Activated T-cell treated with anti-CD3 and anti-CD28 coated beads, Interleukin-2, amount 50 U/mL, for 48 hours (primary cell): ENCODE results near the gene MMD2.

ENCODE experiments used
- DNase-seq, 2 experiments: peaks; one replicate each; pipeline ENCODE4 v3.0.0-alpha.2; 2020

MMD2 gene

DNA sequence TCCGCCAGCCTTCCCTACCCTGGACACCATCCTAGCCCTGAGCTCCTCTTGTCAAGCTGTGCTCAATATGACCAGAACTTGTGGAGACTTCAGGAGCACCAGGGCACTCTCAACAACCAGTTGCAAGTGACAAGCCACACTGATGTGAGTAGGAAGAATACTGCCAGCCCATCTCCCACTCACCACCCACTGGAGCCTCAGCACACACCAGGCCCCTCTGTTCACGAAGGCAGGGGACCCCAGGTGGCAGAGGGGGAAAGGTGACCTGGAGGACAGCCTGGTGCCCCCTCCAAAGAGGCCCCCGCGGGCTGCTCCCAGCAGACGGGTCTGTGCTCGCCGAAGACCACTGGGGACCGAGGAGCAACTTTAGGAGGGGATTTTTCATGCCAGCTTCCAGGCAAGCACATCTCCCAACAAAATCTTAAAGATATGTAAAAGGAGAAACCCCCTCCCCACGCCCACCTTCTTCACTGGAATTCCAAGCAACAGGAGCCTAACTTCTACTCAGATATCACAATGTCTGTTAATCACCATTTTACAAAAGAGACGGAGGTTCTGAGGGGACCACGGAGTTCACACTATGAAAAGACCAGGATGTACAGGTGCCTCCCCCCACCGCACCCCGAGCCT lies 1.0 kb downstream of the MMD2 start:
- no peak for DNase-seq

- no peak for DNase-seq
Measured at GRCh38 chr7:4951903-4952636, 6.9 kb downstream of the MMD2 start.

DNA sequence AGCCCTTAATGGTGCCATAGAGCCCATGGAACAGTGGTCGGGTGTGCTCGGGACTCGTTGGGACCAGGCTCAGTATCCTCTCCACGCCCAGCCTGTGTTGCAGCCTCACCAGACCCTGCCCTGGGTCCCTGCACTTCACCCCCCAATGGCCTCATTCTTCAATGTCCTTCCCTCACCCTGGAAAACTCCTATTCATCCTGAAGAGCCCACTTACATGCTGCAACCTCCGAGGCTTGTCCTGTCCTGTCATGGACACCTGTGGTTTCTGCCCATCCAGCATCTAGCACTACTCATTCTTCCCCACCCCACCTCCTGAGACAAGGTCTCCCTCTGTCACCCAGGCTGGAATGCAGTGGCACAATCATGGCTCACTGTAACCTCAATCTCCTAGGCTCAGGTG lies 7.7 kb downstream of the MMD2 start:
- DNase-seq = no peak

GRCh38 chr7:4948402-4948801 lies 10.6 kb downstream of the MMD2 start:
- no peak for DNase-seq

DNA sequence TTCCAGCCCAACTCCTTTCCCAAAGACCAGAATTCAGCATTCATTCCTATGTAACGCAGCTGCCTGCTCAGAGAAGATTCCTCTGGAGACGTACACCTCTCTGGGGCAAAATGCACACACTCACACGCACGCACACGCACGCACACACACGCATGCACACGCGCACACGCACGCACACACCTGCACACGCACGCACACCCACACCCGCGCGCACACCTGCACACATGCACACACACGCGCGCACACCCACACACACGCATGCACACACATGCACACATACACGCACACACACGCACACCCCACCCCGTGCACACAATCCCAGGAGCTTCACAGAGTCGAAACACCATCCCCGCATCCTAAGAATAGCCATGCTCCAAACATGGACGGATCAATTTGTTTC lies 13.0 kb downstream of the MMD2 start:
- DNase-seq = no peak

DNA sequence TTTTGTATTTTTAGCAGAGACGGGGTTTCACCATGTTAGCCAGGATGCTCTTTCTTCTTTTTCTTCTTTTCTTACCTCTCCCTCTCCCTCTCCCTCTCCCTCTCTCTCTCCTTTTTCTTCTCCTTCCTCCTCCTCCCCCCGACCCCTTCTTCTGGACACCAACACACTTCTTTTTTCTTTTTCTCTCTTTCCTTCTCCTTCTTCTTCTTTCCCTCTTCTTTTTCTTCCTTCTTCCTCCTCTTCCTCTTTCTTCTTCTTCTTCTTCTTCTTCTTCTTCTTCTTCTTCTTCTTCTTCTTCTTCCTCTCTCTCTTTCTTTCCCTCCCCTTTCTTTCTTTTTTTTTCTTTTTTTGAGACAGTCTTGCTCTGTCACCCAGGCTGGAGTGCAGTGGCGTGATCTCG lies 14.0 kb downstream of the MMD2 start:
- DNase-seq = no peak

DNA sequence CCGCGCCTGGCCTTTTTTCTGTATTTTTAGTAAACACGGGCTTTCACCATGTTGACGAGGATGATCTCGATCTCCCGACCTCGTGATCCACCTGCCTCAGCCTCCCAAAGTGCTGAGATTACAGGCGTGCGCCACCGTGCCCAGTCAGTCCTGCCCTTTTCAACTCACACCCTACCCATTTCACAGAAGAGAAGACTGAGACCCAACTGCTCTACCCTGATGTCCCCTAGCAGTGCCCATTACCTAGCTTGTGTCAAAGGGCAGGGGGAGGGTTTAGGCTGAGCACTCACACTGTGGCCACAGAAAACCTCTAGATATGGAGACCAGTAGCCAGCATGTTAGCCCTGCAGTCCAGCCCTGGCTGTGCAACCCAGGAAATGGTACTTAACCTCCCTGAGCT lies 15.7 kb downstream of the MMD2 start:
- no peak for DNase-seq

- DNase-seq = no peak
Measured at GRCh38 chr7:4939971-4940728, 18.8 kb downstream of the MMD2 start.

DNA sequence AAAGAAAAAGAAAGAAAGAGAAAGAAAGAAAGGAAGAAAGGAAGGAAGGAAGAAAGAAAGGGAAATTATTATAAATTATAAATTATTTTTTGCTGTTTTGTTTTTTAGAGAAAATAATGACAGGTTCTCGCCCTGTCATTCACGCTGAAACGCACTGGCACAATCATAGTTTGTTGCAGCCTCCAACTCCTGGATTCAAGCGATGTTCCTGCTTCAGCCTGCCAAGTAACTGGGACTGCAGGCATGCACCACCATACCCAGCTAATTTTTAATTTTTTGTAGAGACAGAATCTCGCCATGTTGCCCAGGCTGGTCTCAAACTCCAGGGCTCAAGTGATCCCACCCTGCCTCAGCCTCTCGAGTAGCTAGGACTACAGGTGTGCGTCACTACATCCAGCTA lies 21.6 kb downstream of the MMD2 start:
- no peak for DNase-seq

DNA sequence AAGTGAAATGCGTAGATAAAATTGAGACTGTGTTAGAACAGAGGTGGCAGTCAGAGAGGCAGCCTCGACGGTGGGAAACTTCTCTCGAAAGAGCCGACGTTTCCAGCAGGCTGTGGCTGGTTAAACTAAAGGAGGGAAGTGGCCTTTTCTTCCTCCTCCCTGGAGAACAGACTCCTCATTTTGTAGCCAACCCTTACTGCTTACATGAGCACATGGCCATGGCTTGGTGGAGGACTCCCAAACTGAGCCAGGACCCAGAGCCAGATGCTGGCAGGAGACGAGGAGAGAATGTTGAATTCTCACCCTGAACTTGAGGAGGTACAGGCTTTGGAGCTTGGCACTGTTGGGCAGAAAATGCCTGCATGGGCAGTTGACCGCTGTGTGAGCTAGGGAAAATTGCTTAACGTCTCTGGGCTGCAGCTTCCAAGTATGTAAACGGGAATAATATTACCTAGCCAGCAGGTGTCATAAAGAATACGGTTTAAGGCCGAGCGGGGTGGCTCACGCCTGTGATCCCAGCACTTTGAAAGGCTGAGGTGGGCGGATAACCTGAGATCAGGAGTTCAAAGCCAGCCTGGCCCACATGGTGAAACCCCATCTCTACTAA lies 24.5 kb downstream of the MMD2 start:
- no peak for DNase-seq

DNA sequence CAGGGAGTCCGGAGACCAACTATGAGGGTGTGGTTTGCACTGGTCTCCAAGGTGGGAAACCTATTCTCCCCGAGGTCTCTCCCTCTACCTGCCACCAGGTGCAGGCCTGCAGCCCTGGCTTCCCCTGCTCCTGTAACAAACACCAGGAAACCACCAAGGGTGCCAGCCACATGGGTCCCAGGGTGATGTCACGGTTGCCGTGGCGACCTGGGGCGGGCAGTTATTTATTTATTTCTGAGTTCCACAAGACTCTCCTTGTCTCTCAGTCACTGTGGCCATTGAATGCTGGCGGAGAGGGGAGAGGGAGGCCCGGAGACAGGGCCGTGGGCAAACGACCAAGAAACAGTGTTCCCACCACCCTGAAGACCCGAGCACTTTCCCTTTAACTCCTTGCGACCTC lies 27.0 kb downstream of the MMD2 start:
- no peak for DNase-seq

DNA sequence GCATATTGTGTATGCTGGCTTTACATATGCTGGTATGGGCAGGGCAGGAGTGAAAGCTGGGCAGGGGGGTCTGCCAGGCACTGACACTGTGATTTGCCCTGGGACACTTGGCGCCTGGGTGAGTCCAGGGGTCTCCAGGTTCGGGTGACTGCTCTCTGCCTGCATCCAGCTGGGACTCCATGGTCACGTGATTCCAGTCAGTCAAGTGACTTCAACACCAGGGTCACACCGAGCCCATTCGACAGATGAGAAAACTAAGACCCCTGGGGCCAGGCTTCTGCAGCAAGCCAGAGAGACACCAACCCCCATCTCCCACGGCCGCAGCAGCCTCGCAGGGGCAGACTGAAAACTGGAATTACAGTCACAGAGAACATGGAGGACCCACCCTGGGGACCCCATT lies 30.0 kb downstream of the MMD2 start:
- no peak for DNase-seq

GRCh38 chr7:4928445-4928844 lies 30.5 kb downstream of the MMD2 start:
- no peak for DNase-seq

DNA sequence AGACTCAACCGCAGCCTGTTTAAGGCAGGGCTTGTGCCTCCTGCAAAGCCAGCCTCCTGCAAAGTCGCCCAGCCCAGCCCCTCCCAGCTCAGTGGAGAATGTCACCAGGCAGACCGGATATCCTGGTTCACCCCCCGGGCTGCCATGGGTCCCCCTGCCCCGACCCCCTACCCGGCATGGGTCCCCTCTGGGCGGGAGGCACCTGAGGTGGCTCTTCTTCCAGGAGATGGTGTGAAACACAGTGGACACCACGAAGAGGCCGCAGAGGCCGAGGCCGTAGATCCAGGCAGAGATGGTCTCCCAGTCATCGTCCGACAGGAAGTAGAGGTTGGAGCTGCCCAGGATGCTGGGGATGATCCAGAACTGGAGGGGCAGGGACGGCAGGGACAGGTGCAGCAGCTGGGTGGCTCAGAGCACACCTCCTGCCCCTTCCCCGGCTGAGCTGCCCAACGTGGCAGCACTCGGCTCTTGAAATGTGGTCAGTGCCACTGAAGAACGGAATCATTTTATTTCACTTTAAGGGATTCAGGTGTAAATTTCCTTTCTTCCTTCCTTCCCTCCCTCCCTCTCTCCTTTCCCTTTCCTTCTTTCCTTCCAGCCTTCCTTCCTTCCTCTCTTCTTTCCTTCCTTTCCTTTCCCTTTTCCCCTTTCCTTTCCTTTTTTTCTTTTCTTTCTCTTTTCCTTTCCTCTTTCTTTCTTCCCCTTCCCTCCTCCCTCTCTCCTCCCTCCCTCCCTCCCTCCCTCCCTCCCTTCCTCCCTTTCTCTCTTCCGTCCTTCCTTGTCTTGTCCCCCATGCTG lies 38.8 kb downstream of the MMD2 start:
- DNase-seq = no peak

- DNase-seq = no peak
Measured at GRCh38 chr7:4916113-4916512, 42.9 kb downstream of the MMD2 start.

DNA sequence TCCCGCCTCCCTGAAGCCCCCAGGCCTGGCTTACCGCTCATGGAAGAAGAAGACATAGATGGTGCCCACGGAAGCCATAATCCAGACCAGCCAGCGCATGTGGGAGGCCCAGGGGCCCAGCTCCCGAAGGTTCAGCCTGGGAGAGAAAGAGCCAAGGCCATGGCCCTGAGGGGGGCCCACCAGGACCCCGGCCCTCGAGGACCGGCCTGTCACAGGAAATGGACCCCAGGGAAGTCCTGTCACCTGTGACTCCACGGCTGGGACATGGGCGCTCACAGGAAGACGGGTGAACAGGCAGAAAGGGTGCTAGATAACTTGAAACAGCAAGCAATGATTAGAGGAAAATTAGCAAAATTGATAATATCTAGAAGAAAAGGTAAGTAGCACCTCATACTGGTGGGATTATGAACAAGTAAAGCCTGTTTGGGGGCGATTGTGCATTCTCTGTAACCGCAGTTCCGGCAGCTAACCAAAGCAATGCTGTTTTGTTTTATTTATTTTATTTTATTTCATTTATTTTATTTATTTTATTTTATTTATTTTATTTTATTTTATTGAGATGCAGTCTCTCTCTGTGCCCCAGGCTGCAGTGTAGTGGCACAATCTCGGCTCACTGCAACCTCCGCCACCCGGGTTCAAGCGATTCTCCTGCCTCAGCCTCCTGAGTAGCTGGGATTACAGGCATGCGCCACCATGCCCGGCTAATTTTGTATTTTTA lies 47.7 kb downstream of the MMD2 start:
- DNase-seq = no peak

DNA sequence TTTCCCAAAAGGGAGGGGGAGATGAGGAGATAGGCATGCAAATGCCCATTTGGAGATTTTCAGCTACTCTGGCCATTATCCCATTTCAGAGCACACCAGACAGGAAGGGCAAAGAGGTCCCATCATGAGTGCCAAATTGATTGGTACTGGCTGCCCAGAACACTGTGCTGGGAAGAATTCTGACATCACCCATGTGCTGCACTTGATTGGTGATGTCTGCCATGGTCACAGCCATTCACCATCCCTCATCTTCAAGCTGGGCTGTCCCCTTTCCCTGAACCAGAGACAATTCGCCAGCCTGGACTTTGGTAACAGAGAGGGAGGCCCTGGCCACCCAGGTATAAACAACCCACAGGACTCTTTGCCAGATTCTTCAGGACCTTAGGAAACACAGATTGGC lies 52.3 kb downstream of the MMD2 start:
- DNase-seq = no peak

- DNase-seq = no peak
Measured at GRCh38 chr7:4905171-4905570, 53.8 kb downstream of the MMD2 start.

DNA sequence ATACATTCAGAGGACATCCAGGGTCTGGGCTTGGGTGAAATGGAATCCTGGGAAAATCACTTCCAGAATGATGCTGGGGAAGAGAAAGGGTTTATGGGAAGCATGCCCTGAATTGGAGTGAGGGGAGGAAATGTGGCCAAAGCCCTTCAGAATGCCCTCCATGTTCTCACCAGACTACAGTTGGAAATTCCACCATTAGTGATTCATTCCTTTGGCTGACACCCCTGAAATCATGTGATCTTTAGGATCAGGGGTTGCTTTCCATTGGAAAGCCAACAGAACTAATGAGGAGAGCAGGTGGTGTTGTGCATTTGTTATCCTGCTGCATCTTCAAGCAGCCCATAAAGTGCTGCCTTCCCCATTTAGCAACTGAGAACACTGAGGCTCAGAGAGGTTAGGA lies 54.6 kb downstream of the MMD2 start:
- no peak for DNase-seq

DNA sequence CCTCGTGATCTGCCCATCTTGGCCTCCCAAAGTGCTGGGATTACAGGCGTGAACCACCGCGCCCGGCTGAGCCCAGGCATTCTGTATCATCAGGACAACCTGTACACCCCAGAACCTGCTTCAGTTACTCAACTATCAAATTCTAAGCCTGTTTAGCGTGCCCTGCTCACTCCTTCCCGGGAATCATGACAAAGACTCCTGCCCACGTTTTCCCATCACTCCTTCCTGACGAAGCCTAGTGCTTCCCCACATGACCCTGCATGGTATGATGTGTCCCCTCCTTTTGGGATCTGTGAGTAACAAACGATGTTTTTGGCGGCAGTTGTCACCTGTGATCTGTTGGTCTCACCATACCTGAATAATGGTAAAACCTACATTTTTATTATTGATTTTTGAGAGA lies 63.2 kb downstream of the MMD2 start:
- no peak for DNase-seq

DNA sequence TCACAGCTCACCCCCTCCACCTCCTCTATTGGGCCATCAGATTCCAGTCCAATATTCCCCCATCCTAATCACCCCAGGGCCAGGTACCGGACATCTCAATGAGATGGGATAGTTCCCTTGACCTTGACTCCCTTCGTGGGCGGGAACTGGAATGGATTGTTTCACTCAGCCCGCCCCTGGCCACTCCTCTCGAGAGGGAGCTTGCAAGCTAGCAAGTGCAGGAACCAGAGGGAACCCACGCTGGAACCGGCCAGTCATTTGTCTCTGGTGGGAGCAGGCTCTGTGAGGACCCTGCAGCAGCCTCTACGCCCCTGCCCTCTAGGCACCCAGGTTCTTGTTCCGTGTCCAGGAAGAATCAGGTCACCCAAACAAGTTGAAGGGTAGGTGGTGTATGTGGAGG lies 64.5 kb downstream of the MMD2 start:
- DNase-seq = no peak

GRCh38 chr7:4893929-4894475 lies 65.0 kb downstream of the MMD2 start:
- no peak for DNase-seq
